GM12874 (cell line): ENCODE measurements around the gene RPL35.

ENCODE experiments used
- TF ChIP-seq, protein P1 (sequence below): IDR thresholded peaks from 2 replicates; pipeline ENCODE4 v1.5.1; 2011; ENCODE audit warnings: low read depth, mild to moderate bottlenecking, control low read depth, low read length, moderate library complexity; ENCODE audit not compliant: insufficient read depth

Gene RPL35

GRCh38 chr9:124868511-124869465 lies 7.0 kb upstream of the RPL35 start:
- TF ChIP-seq, protein P1, sequence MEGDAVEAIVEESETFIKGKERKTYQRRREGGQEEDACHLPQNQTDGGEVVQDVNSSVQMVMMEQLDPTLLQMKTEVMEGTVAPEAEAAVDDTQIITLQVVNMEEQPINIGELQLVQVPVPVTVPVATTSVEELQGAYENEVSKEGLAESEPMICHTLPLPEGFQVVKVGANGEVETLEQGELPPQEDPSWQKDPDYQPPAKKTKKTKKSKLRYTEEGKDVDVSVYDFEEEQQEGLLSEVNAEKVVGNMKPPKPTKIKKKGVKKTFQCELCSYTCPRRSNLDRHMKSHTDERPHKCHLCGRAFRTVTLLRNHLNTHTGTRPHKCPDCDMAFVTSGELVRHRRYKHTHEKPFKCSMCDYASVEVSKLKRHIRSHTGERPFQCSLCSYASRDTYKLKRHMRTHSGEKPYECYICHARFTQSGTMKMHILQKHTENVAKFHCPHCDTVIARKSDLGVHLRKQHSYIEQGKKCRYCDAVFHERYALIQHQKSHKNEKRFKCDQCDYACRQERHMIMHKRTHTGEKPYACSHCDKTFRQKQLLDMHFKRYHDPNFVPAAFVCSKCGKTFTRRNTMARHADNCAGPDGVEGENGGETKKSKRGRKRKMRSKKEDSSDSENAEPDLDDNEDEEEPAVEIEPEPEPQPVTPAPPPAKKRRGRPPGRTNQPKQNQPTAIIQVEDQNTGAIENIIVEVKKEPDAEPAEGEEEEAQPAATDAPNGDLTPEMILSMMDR: peak; percentile 54

- TF ChIP-seq, protein P1: no peak
Measured at GRCh38 chr9:124863371-124863871, 1.7 kb upstream of the RPL35 start.

DNA sequence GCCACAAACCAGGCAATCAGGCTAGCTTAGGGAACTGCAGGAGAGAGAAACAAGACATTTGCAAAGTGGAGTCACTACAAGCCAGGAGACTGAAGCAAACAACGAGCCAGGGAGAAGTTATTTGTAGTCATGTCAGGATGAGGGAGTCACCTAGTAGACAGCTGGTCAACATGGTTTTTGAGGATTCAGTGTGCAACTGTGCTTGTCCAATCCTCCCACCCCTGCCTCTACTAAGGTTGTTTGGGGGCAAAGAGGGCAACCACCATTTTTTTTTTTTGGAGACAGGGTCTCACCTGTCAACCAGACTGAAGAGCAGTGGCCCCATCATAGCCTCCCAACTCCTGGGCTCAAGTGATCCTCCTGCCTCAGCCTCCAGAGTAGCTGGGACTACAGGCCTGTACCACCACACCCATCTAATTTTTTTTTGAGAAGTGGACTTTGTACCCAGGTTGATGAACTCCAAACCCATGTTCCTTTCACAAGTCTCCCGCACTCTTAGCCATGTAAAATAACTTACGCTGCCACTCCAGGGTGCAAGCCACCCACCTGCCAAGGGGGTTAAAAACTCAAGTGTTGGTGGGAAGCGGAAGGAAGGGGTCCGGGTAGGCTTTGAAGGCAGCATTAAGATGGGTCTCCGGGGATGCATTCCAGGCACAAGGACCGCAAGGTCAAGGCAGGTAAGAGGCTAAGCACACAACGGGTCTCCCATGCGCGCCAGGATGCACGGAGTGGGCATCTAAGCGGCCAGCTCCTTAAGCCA lies 995 bp downstream of the RPL35 start:
- TF ChIP-seq, protein P1: no peak

- TF ChIP-seq, protein P1: no peak
Measured at GRCh38 chr9:124859803-124860581, 1.8 kb downstream of the RPL35 start.

DNA sequence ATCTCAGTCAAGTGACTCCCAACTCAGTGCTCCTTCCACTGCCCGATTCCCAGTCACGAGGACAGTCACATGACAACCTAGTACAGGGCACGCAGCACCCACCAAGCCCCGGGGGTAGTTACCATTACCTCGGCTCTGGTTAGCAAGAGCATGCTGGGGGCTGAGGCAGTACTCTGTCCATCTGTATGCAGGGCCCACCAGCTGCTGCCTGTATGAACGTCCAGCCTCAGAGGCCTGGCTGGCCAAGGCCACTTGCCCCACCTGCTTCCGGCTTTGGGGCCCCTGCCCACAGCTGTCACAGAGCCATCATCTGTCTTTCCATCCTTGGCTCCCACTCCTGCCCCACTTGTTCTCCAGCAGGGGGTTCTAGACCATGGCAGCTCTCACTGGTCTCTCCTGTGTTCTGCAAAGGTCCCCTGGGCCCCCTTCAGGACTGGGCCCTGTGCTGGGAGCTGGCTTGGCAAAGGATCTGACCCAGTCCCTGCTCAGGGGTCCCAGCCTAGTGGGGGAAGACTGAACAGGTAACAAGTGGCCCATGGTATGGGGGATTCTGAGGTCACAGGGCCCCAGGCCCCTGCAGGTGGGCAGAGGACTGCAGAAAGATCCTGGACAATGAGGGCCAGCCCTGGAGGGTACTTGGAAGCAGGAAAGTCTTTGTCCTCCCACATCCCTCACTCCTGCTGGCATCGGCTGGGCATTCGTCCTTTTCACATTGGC lies 3.3 kb downstream of the RPL35 start:
- TF ChIP-seq, protein P1: peak; percentile 3; the same call in 1 of the 2 replicates

DNA sequence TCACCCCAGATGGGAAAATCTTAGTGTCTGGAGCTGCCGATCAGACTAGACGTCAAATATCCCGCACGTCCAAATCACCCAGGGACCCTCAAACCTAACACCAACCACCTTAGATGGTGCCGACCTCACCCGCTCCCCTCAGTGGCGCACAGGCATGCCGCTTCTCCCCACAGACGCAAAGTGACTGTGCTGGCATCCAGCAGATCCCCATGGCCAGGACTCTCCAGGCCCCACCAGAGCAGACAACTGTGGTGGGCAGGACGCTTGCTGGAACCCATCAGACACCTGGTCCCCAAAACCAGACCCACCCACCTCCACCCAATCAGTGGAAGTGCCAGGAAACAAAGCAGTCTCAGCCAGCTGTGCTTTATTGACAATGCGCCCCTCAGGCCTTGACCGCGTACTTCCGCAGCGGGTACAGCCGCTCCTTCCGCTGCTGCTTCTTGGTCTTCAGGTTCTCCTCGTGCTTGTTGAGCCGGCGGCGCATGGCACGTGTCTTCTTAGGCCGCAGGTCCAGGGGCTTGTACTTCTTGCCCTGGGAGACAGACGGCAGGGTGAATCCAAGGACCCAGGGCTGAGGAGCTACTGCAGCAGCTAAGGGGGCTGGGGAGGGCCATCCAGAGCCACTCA lies 4.1 kb downstream of the RPL35 start:
- TF ChIP-seq, protein P1: no peak
